ENCODE results near the gene CCDC188. TPM values are rescaled to one million over a fixed set of nuclear protein-coding genes. Genes with fewer than 3 reads are reported as not detected.

The CCDC188 gene
- total RNA-seq, 1 donor from 2014 or later, result 17.3 TPM

GRCh38 chr22:20185750-20186149 lies 34.9 kb upstream of the CCDC188 start:
- no peak for DNase-seq (ENCODE audit: extremely low read depth, low read depth, low spot score)

DNA sequence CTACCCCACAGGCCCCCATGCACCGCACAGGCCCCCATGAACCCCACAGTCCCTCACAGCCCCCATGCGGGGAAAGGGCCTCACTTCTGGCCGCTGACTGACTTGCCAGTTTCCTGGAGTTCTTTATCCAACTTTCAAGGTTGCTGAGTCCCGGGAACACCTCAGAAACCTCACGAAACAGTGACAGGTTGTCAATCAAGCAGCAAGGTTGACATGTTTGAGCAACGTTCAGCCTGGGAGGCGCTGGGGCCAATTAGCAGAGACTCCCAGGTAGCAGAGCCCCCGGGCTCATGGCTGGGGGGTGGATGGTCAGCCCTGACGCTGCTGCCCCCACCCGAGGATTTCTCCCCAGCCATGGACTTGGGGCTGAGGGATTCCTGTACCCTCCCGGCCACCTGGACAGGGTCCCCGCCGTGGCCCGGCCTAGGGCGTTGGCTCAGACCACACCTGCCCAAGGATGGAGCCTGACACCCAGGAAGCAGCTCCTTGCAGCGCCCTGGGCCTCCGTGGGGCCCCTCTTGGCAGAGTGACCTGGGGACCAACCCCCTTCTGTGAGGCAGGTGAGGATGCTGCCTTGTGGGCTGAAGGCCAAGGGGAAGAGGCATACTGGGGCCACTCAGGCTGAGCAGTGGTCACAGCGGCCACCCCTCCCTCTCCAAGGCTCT lies 33.8 kb upstream of the CCDC188 start:
- no peak for DNase-seq (ENCODE audit: extremely low read depth, low read depth, low spot score)

DNA sequence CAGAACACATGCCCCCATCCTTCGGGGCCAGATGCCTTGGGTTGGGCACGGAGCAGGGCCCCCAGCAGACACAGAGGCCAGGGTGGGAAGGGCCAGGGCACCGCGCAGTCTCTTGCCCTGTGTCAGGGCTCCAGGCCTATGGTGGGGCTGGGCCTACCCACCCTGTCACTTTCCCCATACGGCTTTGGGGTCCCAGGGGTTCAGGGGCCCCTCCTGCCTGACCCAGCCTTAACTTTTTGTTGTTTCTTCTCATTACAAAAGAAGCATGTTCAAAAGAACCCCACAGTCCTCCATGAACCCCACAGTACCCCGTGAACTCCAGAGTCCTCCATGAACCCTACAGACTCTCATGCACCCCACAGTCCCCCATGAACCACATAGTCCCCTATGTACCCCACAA lies 33.0 kb upstream of the CCDC188 start:
- no peak for DNase-seq (ENCODE audit: extremely low read depth, low read depth, low spot score)

DNA sequence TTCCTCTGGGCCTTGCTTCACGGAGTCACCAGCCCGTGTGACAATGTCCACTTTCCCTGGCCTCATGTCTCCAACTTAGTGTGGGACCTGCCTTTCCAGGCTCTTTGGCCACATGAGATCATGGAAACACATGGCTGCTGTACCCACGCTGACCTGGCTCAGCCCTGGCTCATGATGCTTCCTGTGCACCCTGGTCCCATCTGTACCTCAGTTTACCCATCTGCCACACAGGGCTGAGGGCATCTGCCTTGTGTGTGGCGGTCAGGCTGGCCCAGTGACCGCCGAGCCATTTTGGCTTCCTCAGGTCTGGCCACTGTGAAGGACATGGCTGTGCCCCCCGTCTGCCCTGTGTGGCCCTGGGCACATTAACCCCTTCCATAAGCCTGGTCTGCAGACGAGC lies 32.2 kb upstream of the CCDC188 start:
- no peak for DNase-seq (ENCODE audit: extremely low read depth, low read depth, low spot score)

- DNase-seq (ENCODE audit: extremely low read depth, low read depth, low spot score), result no peak
Measured at GRCh38 chr22:20182365-20182764, 31.5 kb upstream of the CCDC188 start.

- no peak for DNase-seq (ENCODE audit: extremely low read depth, low read depth, low spot score)
Measured at GRCh38 chr22:20181884-20182236, 31.0 kb upstream of the CCDC188 start.

DNA sequence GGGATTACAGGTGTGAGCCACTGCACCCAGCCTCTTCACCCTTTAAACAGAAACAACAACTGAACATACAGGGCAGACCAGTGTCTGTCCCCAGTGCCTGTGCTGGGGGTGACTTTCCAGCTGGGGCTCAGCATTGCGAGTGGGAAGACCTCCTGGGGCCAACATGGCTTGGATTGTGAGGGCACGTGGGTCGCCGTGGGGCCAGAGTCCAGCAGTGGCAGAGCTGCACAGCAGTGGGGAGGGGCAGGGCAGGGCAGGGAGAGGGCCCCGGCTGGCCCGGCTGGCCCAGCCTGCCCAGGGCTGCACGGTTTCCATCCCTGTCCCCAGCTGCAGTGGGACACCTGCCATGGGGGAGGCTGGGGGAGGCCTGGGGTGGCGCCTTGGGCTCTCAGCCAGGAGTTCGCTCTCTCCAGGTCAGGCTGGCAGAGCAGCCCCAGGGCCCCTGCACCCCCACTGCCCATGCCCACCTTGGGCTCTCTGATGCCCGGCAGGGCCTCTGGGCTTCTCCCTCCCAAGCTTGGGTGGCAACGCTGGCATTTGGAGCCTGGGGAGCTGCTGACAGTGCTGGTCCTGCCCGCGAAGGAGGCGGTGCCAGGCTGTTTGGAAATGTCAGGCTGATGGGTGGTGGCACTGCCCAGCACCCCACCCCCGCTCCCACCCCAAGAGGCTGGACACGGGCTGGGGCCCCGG lies 30.5 kb upstream of the CCDC188 start:
- DNase-seq (ENCODE audit: extremely low read depth, low read depth, low spot score), result no peak

- DNase-seq (ENCODE audit: extremely low read depth, low read depth, low spot score), result no peak
Measured at GRCh38 chr22:20180640-20181039, 29.8 kb upstream of the CCDC188 start.

DNA sequence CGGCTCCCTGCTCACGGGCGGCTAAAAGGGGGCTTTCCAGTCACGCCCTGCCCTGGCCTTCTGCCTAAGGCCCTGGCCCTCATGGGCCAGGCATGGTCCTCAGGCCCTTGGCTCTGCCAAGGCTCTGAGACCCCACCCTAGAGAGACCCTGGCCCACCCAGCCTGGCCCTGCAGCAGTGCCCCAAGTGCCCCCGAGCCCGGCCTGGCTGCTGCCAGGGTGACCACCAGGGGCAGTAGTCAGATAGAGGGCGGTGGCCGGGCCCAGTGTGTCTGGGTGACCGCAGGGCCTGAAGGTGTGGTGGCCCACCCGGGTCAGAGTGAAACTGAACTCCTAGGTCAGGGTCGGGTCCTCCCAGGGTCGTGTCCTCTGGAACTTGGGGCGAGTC lies 29.4 kb upstream of the CCDC188 start:
- DNase-seq (ENCODE audit: extremely low read depth, low read depth, low spot score), result no peak

- no peak for DNase-seq (ENCODE audit: extremely low read depth, low read depth, low spot score)
Measured at GRCh38 chr22:20179455-20180244, 28.8 kb upstream of the CCDC188 start.

- DNase-seq (ENCODE audit: extremely low read depth, low read depth, low spot score), result no peak
Measured at GRCh38 chr22:20178915-20179227, 28.0 kb upstream of the CCDC188 start.

- no peak for DNase-seq (ENCODE audit: extremely low read depth, low read depth, low spot score)
Measured at GRCh38 chr22:20178075-20178914, 27.4 kb upstream of the CCDC188 start.

- no peak for DNase-seq (ENCODE audit: extremely low read depth, low read depth, low spot score)
Measured at GRCh38 chr22:20177217-20177911, 26.5 kb upstream of the CCDC188 start.

DNA sequence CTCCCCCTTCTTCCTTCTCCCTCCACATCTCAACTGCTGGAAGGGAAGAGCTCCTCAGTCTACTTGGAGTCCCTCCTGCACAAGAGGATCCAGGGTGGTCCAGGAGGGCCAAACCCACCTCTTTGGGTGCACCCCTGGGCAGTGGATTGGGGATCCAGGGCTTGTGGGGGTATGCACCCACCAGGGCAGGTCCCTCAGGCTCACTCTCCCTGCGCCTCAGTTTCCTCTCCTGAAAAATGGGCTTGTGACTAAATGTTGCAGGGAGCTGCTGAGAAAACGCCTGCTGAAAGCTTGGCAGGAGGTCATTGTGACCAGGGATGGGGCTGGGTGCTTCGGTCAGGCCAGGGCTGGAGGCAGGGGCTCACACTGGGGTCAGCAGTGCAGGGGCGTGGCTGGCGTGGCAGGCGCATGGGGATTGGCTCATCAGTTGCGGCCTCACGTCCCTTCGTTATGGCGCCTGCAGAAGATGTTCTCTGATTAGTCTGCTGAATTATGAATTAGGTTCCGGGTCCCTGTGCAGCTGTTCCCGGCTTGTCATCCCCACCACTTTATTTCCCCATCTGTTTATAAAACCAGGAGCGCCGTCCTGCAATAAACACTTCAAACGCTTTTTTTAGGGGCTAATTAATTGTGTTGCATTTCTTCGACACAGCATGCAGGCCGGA lies 25.7 kb upstream of the CCDC188 start:
- DNase-seq (ENCODE audit: extremely low read depth, low read depth, low spot score), result no peak

DNA sequence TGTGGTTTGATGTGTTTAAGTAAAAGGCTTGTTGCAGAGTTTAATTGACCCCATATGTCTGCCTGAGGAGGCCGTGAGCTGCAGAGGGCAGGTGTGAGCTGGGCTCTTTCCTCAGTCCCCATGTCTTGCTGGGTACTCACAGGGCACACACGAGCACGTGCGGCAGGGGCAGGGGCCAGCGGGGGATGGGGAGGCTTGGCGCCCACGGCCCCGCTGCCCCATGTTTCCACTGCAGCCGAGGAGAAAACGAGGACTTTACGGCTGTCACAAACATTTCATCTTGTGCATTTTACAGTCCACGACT lies 24.7 kb upstream of the CCDC188 start:
- no peak for DNase-seq (ENCODE audit: extremely low read depth, low read depth, low spot score)

DNA sequence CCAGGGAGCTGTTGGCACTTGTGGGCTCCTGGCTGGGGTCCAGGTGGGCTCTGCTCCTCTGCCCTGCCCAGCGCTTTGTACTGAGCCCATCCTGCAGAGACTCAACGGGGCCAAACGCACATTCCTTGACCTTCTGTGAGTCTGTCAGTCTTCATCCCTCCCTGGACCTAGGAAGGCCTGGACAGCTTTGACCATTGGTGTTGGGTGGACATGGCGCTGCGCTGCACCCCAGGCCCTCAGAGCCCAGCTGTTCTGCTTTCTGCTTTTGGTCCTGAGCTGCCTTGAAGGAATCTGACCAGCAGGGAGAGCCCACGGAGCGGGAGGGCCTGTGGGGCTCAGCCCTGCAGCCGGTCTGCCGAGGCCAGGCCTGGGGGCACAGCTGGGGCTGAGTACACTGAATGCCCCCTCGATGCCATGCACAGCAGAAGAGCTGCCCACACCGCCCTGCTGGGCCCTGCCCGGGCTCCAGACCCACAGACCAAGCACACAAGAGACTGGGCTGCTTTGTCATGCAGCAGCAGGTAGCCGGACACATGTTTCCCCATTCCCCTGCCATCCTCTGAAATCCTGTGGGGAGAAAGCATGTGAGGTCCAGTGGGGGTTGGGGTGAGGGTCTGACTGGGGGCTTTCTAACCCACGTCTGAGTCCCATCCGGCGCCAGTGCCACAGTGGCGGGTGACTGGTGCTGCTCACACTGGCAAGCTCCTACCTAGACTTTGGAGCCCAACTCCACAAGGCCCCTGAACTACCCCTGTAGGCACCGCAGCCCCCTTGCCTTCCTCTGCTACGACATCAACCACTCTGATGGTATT lies 24.1 kb upstream of the CCDC188 start:
- no peak for DNase-seq (ENCODE audit: extremely low read depth, low read depth, low spot score)

GRCh38 chr22:20173772-20174171 lies 22.9 kb upstream of the CCDC188 start:
- no peak for DNase-seq (ENCODE audit: extremely low read depth, low read depth, low spot score)

DNA sequence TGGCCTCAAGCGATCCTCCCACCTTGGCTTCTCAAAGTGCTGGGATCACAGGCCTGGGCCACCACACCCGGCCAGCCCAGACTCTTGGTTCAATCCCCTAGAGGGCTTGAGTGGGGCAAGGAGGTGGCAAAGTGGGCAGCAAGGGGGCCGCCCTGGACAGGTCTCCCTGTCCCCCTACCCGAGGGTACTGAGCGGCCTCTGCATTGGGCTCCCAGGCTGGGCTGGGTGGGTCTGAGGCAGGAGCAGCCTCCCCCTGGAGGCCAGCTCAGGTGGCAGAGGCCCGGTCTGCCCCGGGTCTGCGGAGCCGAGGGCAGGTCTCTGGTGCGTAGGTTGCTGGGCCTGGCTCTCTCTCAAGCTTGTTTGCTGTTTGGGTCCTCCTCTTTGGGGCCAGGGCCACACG lies 22.4 kb upstream of the CCDC188 start:
- DNase-seq (ENCODE audit: extremely low read depth, low read depth, low spot score), result no peak

- DNase-seq (ENCODE audit: extremely low read depth, low read depth, low spot score), result no peak
Measured at GRCh38 chr22:20172141-20172613, 21.3 kb upstream of the CCDC188 start.

All from glomerular endothelial cell (primary cell).